Measurements from ENCODE around the gene RAI1.

RAI1 gene

DNA sequence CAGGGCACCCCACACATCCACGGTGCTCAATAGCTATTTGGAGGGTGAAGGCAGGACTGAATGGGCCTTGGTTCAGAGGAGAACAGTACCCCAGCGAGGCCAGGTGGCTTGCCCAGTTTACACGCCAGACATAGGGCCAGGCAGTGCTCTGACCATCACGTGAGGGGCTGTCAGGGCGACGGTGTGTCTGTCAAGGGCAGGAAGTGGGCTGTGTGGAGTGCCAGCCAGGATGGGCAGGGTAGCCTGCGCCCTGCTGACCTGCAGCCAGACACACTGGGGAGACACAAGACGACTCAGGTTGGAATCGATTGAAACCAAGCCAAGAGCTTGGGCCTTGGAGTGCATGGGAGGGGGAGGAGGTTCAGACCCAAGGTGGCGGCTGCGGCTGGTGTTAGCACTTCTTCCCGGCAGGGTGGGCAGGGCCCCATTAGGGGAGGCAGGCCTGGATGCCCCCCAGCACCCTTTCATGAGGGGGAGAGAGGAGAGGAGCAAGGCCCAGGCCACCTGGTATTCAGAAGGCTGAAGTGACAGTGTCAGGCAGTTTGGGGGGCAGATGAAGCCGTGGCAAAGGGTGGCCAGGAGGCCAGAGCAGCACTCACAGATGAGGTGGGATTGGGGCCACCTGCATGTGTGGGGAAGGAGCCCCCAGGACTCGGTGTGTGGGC, 87.3 kb downstream of the RAI1 start:
- DNase-seq (ENCODE audit: low read depth): no peak

- no peak for DNase-seq (ENCODE audit: low read depth)
These were observed 88.8 kb downstream of the RAI1 start for GRCh38 chr17:17769869-17770631.

GRCh38 chr17:17770632-17771044, 89.4 kb downstream of the RAI1 start:
- DNase-seq (ENCODE audit: low read depth): no peak

DNA sequence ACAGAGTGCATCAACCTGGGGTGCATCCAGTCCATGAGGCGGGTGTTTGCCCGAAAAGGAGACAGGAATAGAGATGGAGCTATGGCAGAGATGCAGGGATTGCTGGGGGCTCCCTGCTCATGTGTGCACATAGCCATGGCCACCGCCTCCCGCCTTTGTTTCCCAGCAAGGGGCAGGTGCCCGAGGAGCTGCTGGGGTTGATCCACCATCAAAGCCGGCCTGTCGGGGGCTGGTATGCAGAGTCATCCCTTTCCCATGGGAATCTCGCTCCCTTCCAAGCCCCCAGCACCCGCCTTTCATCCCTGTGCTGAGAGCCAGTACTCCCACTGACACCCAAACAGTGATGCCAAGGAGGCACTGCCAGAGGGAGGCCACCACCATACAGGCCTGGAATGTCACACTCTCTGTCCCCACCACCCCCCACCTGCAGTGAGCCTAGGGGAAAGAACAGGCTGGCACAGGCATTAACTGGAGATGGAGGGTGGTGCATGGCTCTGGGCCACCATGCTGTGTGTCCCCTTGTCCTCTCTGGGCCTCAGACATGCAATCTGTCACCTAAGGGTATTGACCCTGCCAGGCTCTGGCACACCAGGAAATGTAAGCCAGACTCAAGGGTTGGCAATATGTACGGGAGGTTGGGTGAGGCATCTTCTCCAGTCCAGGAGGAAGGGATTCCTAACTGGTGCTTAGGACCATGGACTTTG, 90.4 kb downstream of the RAI1 start:
- no peak for DNase-seq (ENCODE audit: low read depth)

GRCh38 chr17:17772231-17772630, 91.0 kb downstream of the RAI1 start:
- no peak for DNase-seq (ENCODE audit: low read depth)

GRCh38 chr17:17774009-17774881, 93.0 kb downstream of the RAI1 start:
- DNase-seq (ENCODE audit: low read depth): no peak

- no peak for DNase-seq (ENCODE audit: low read depth)
These were observed 95.6 kb downstream of the RAI1 start for GRCh38 chr17:17776889-17777288.

DNA sequence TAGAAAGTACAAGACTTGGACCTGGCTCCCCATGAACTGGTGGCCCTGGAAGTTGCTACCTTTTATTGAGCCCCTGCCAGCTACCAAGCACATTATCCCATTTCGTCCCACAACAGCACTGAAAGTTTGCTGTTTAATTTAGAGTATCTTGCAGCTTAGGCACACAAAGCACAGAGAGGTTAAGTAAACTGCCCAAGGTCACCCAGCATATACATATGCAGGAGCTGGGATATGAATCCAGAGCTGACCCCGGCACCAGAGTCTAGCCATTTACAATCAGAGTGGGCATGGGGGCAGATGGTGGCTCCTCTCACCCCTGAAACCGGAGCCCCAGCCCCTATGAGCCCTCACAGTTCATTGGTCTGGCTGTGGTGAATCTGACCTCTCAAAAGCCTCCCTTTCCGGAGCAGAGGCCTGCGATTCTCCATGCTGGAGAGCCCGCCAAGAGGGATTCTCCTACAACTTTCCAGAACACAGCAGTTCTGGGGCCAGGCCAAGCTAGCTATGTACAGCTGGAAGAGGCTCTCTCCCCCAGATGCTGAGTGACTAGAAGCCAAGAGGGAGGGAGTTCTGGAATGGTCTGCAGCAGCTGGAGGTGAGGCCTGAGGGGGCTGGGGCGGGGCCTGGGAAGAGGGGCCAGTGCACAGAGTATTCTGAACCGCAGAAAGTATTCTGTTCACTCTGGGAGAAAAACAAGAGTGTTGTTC, 97.2 kb downstream of the RAI1 start:
- DNase-seq (ENCODE audit: low read depth): no peak

GRCh38 chr17:17779015-17779611, 97.9 kb downstream of the RAI1 start:
- no peak for DNase-seq (ENCODE audit: low read depth)

GRCh38 chr17:17780922-17781590, 99.8 kb downstream of the RAI1 start:
- DNase-seq (ENCODE audit: low read depth): no peak

GRCh38 chr17:17781591-17782496, 100.6 kb downstream of the RAI1 start:
- DNase-seq (ENCODE audit: low read depth): no peak

GRCh38 chr17:17782523-17783115, 101.4 kb downstream of the RAI1 start:
- DNase-seq (ENCODE audit: low read depth): no peak

DNA sequence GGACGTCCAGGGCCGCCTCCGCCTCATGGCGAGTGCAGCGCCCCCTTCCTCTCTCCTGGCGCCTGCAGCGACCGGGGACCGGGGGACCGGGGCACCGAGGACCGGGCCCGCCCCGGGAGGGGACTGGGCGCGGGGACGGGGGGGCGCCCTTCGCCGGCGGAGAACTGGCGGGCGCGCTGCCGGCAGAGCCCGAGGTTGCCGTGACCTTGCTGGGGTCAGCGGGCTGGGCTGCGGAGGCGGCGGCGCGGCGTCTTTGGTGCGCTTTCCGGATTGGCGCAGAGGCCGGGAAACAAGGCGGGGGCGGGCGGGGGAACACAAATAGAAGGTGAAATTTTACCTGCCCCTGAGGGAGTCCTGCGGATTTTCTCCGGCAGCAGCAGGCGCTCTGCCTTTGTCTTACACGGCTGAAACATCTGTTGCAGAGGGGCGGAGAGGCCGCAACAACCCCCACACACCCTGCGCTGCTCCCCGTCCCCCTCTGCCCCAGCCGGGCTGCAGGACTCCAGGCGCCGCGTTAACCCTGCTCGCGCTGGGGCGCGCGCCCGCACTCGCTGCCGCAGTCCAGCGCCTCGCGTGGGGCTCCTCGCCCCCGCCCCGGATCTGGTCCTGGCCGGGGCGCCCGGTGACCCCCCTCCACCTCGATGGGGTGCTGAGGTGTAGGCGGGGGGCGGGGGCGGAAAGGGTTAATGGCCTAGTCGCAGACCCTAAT, 102.0 kb downstream of the RAI1 start:
- peak; percentile 32 for DNase-seq (ENCODE audit: low read depth)

DNA sequence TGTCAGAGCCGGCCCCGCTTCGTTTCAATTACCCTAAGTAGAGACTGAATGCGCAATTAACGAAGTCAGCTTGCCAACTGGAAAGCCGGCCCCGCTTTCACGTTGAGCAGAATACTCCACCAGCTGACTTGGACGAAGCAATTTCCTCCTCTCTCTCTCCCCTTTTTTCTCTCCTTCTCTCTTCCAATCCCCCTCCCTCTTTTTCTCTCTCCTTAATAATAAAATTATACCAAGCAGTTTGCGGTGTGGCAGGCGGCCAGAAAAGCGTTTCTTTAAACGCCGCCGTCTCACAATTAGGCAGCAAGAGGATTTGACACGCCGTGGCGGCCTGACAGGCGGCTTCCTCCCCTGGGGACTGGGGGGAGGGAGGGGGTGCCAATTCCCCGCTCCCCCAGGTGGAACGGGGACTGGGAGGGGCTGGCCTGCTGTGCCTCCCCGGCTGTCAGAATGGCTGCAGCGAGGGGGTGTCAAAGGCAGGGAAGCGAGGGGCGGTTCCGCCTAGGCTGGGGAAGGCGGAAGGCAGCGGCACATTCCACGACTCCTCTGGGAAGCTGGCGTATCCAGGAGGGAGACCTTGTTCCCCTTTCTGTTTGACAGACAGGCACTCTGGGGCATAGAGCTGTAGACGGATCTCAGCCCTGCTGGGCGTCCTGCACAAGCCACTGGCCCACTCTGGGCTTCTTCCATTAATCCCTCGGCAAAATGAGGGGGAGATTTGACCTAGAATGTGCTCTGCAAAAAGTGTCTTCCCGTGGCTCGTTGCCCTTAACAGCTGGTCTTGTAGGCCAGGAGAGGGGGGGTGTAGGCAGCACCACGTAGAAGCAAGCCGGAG, 102.8 kb downstream of the RAI1 start:
- DNase-seq (ENCODE audit: low read depth): no peak

DNA sequence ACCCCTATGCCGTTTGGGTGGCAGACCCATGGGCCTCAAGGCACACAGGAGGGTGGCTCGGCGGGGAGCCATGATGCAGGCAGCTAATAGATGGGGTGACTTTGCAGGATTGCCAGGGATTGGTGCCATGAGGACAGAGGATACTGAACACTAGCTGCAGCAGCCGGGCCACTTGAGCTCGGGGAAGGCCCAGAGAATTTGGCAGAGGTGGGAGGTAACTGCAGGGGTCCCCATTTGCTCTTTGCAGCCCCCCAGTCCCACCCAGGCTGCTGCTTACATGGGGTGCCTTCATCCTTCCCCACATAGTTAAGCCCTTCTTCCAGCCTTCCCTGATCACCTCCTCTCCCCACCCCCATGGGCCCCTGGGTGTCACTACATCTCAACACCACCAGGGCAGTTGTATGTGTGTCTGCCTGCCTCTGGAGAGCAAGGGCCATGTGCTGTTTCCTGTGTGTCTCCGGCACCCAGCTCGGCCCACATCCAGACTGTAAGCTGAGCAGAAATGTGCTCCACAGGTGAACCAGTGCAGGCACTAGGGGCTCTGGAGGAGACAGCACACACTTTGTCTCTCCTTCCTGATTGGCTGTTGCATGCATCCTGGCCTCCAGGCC, 103.5 kb downstream of the RAI1 start:
- DNase-seq (ENCODE audit: low read depth): no peak

- DNase-seq (ENCODE audit: low read depth): no peak
These were observed 104.1 kb downstream of the RAI1 start for GRCh38 chr17:17785407-17785806.

- no peak for DNase-seq (ENCODE audit: low read depth)
These were observed 105.7 kb downstream of the RAI1 start for GRCh38 chr17:17786998-17787397.

Measured in activated gamma-delta T cell treated with anti-CD3 and anti-CD28 coated beads, Interleukin-2, amount 50 U/mL, for 16 hours (primary cell).